Prostate gland (tissue), 2 donors: ENCODE results near the gene TIMM10. TPM values are rescaled to one million over a fixed set of nuclear protein-coding genes. Genes with fewer than 3 reads are reported as not detected.
A peak's percentile ranks its signal among the peaks of the same experiment; 100 is the strongest.

Experiments
- DNase-seq: peaks from one replicate; pipeline ENCODE4 v3.0.0-alpha.2; 2019; ENCODE audit warnings: low spot score
- H3K27ac ChIP-seq, 2 donors: fragments of 200-600 bp; sonication (generic); 2 replicates each; pipeline ENCODE4 v1.5.1; 2017 to 2019
- H3K27me3 ChIP-seq: fragments of 200-600 bp; sonication (generic); replicated peaks from 2 replicates; pipeline ENCODE4 v1.5.1; 2019; ENCODE audit not compliant: insufficient read depth
- H3K36me3 ChIP-seq, 2 donors: fragments of 200-600 bp; sonication (generic); 1 replicate in 1 of 2; 2 replicates in 1 of 2; pipeline versions ENCODE4 v1.5.1 to v1.8.1; 2017 to 2019
- H3K4me1 ChIP-seq: fragments of 200-600 bp; sonication (generic); replicated peaks from 2 replicates; pipeline ENCODE4 v1.5.1; 2019
- H3K4me3 ChIP-seq, 2 donors: fragments of 200-600 bp; sonication (generic); 2 replicates each; pipeline ENCODE4 v1.5.1; 2017 to 2019
- H3K9me3 ChIP-seq: fragments of 200-600 bp; sonication (generic); 2 replicates; pipeline ENCODE4 v1.5.1; 2017
- POLR2A ChIP-seq: fragments of 450-650 bp; IDR thresholded peaks from one replicate; pipeline ENCODE4 v1.6.1; 2016; ENCODE audit warnings: antibody characterized with exemption, mild to moderate bottlenecking
- POLR2AphosphoS5 ChIP-seq: sonication (generic); formaldehyde crosslinking; IDR thresholded peaks from one replicate; pipeline ENCODE4 v1.6.1; 2017; ENCODE audit warnings: antibody characterized with exemption
- WGBS: methylation state at CpG from one replicate; pipeline ENCODE4 v1.1.5; 2018; 5-methylcytosine and 5-hydroxymethylcytosine counted together
- intact Hi-C: fragments of 100-400 bp; cut with DNase I; formaldehyde crosslinking; loops from one replicate; pipeline ENCODE4 v1.14.2; 2022
- total RNA-seq, 2 donors: library from RNA; depleted of rRNA; stranded (reverse); fragments of >200 nt; gene quantifications; one replicate each; pipeline ENCODE4 v1.1.0, GENCODE V29; 2016
- TF ChIP-seq, protein P1 (sequence below), 4 experiments: fragments of 200-600 bp in 2 of 4; fragments of 450-650 bp in 2 of 4; sonication (generic) in 2 of 4; IDR thresholded peaks; 1 replicate in 3 of 4; 2 replicates in 1 of 4; pipeline ENCODE4 v1.5.1; 2016 to 2019; ENCODE audit warnings: antibody characterized with exemption in 4 of 4, mild to moderate bottlenecking in 2 of 4, moderate library complexity in 2 of 4

The TIMM10 gene
- total RNA-seq, 2 donors from 2014 or later: 35.2 to 44.3 TPM

DNA sequence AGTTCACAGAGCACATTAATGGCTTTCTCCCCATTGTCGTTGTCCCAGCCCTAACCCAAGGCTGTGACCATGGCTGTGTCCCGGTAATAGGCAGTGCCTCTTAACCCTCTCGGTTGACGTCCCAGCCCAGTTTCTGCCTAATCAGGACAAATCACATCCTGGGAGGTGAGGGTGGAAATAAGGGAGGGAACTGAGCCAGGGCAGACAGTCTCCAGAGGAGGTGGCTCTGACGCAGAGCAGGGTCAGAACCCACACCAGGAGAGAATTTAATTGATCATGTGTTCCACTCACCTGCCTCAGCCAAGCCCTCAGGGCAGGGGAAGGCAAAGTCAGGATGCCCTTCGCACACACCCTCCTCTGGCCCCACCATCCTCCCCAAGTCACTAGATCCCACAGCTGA is 32.0 kb downstream of the TIMM10 start:
- H3K27ac ChIP-seq: no peak overlapping the region

DNA sequence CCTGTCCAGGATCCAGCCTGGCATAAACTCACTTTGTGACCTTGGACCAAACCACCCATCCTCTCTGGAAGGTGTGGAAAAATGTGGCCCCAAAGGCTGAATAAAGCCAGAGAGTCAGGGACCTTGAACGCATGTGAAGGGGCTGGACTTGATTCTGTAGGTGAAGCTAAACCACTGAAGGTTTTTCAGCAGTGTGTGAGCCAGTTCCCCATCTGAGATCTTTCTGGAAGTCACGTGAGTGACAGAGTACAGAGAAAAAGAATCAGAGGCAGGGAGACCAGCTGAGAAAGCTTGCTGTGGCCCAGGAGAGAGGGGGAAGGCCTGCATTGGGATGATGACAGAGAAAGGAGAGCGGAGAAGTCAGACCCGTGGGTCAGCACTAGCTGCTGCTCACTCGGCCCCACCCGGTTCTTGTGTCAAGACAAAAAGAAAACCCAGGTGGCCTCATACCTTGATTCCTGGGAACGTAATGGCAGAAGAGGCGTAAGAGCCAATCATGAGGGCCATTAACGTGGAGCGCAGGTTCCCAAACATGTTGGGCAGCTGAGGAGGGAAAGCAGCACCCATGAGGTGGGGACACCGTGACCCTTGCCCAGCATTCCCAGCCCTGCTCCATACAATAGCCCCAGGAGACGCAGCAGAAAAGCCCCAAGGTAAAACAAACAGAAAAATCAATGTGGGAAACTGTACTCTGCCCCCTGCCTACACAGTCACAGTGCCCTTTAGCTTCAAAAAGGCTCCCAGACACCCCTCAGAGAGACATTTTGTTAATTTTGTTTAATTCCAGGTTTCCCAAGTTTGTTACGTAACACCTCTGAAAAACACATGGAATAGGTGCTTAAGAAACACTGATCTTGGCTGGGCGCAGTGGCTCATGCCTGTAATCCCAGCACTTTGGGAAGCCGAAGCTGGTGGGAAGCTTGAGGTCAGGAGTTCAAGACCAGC is 33.0 kb downstream of the TIMM10 start:
- Histone ChIP-seq H3K4me3 (no peak overlapping the region), H3K4me1 (peaks cover 14% of the 10 kb centered on the region), H3K36me3 (no peaks in the 10 kb centered on the region), H3K27ac (no peak overlapping the region), H3K27me3 (no peaks in the 10 kb centered on the region), H3K9me3 (no peaks in the 10 kb centered on the region)
- DNase-seq: no peak
- intact Hi-C loops: loop anchor here (10.0 kb wide), 1 partner anchor 147 kb away; the partner anchor contains the start of gene YPEL4
- WGBS: 93% methylated on average over 15 of the region's 15 CpGs
- TF ChIP-seq POLR2AphosphoS5 (no peak), POLR2A (no peak)
- TF ChIP-seq, protein P1, sequence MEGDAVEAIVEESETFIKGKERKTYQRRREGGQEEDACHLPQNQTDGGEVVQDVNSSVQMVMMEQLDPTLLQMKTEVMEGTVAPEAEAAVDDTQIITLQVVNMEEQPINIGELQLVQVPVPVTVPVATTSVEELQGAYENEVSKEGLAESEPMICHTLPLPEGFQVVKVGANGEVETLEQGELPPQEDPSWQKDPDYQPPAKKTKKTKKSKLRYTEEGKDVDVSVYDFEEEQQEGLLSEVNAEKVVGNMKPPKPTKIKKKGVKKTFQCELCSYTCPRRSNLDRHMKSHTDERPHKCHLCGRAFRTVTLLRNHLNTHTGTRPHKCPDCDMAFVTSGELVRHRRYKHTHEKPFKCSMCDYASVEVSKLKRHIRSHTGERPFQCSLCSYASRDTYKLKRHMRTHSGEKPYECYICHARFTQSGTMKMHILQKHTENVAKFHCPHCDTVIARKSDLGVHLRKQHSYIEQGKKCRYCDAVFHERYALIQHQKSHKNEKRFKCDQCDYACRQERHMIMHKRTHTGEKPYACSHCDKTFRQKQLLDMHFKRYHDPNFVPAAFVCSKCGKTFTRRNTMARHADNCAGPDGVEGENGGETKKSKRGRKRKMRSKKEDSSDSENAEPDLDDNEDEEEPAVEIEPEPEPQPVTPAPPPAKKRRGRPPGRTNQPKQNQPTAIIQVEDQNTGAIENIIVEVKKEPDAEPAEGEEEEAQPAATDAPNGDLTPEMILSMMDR (IDR thresholded peaks at IDR 0.05): no peak

More for the DNA sequence above, 32.0 kb downstream of the TIMM10 start:
- no peaks in the 10 kb centered on the region for H3K9me3 ChIP-seq
- no peak for DNase-seq
- peaks cover 14% of the 10 kb centered on the region for H3K4me1 ChIP-seq
- 78% methylated on average over 6 of the region's 6 CpGs for WGBS
- H3K4me3 ChIP-seq: no peak overlapping the region
- TF ChIP-seq POLR2AphosphoS5: no peak
- TF ChIP-seq POLR2A: no peak
- TF ChIP-seq, protein P1 (IDR thresholded peaks at IDR 0.05): no peak
- intact Hi-C loops: loop anchor here (10.0 kb wide), 1 partner anchor 146 kb away; the partner anchor contains the start of gene YPEL4
- H3K36me3 ChIP-seq: no peaks in the 10 kb centered on the region
- H3K27me3 ChIP-seq: no peaks in the 10 kb centered on the region

DNA sequence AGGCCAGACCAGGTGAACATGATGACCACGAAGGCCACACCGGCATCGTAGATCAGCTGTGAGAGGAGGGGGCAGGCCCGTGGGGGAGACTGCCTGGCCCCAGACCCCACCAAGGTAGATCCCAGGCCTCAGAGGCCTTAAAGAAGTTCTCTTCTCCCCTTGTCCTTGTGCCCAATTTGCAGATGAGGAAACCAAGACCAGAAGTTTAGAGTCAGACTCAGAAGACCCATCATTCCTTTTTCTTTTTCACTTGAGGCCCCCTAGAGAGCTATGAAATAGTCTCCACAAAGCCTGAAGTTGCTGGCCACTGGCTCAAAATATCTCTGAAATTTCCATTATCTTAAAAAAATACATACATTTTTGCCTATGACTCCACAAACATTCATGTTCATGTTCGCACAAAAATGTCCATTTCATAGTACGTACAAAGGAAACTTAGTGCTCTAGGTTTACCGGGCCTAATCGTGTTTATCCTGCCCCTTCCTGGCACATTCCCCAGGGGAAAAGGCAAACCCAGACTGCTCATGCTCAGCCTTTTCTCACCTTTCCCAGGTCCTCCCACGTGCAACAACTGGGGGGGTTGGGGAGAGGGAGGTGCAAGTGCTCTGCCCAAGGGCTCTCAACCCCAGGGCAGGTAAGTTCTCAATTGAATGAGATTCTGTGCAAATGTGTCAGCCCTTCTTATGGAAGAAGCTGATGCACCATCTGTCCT is 34.3 kb downstream of the TIMM10 start:
- H3K4me1 ChIP-seq: peaks cover 14% of the 10 kb centered on the region
- H3K27ac ChIP-seq: no peak overlapping the region
- no peaks in the 10 kb centered on the region for H3K9me3 ChIP-seq
- no peak overlapping the region for H3K4me3 ChIP-seq
- WGBS: 77% methylated on average over 9 of the region's 9 CpGs
- no peak for DNase-seq
- no peaks in the 10 kb centered on the region for H3K27me3 ChIP-seq
- H3K36me3 ChIP-seq: no peaks in the 10 kb centered on the region
- TF ChIP-seq, protein P1 (IDR thresholded peaks at IDR 0.05): no peak
- TF ChIP-seq POLR2A: no peak
- no peak for TF ChIP-seq POLR2AphosphoS5
- intact Hi-C loops: loop anchor here (10.0 kb wide), 1 partner anchor 149 kb away; the partner anchor contains the start of gene YPEL4

DNA sequence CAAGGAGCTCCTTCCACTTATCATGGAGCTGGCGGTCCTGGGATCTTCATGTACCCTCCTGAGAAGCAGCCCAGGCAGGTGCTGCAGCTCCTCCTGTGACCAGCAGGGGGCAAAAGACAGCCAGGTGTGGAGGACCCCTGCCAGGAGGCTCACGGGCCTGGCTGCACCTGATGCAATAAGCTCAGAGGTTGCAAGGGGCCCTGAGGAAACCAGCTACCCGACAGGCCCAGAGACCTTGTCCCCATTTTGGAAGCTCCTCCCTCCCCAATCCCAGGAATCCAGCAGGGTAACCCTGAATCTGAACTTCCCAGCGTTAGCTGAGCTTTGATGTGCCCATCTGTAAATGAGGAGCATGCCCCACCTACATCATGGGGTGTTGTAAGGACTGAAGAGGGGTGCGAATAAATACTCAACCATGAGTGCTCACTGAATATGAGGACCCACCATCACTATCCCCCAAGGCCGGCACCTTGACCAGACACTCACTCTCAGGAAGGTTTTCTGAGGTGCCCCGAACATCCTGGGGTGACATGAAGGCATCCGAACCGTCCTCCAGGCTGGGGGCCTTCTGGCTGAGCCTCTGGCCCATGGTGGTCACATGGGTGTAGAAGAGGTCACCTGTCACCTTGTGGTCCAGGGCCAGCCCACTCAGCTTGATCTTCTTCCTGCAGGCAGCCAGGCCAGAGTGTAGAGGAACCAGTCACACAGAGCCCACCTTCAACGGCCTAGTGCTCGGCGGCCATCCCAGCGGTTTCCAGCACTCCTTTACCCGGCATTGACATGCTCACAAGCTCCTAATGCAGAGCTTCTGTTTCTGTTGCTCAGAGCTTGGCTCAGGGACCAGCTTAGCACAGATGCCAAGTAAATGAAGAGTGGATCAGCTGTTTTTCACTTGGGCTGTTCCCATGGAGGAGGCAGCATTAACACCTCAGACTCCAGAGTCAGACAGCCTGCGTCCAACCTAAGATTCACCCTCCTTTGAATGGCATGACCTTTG is 36.7 kb downstream of the TIMM10 start:
- 71% methylated on average over 15 of the region's 15 CpGs for WGBS
- Histone ChIP-seq H3K4me3 (no peak overlapping the region), H3K27me3 (no peaks in the 10 kb centered on the region), H3K27ac (no peak overlapping the region), H3K9me3 (no peaks in the 10 kb centered on the region), H3K4me1 (peaks cover 2% of the 10 kb centered on the region), H3K36me3 (no peaks in the 10 kb centered on the region)
- peak; percentile 65 for DNase-seq
- intact Hi-C loops: loop anchor here (5.0 to 10.0 kb wide), 2 partner anchors 33 to 151 kb away; partner anchors contain the start of gene YPEL4
- TF ChIP-seq POLR2A (no peak), POLR2AphosphoS5 (peak; percentile 23)
- TF ChIP-seq, protein P1 (IDR thresholded peaks at IDR 0.05): peak; percentile 71 to 85 (median 84)
